HG02798 (cell line): Measurements from ENCODE around the gene SSBP1.
"Not testable (repeated sequence)": the region's sequence is repeated elsewhere in the genome, so short reads cannot be mapped to it uniquely, and the experiment has no call there.

Experiments
- ATAC-seq: cut with Tn5 transposase; IDR thresholded peaks from one replicate; pipeline ENCODE4 v1.9.1; 2021; ENCODE audit warnings: mild to moderate bottlenecking; ENCODE audit not compliant: unreplicated experiment, poor library complexity

SSBP1 gene

DNA sequence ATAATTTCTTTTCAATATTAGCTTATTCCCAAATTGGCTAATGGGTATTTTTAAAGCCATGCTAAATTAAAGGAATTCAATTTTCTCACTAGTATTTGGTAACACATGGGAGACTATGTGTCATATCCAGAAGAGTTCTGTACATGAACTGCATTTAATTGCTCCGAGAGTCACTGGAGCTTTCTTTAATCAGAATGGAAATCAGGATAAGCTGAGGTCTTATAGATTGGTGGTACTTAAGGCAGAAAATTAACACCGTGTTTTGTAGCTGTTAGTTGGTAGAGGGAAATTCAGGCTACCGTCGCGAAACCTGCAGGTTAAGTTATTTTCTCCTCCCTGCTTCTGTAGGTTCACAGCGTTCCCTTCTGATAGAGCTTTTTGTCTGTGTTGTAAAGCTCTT, 29.8 kb upstream of the SSBP1 start, which contains the start of gene WEE2:
Gene WEE2 (plus strand): TSS at position 3 of the 400 bp plus-strand sequence. CDS start 406 bp downstream, outside the sequence.
- no peak for ATAC-seq

DNA sequence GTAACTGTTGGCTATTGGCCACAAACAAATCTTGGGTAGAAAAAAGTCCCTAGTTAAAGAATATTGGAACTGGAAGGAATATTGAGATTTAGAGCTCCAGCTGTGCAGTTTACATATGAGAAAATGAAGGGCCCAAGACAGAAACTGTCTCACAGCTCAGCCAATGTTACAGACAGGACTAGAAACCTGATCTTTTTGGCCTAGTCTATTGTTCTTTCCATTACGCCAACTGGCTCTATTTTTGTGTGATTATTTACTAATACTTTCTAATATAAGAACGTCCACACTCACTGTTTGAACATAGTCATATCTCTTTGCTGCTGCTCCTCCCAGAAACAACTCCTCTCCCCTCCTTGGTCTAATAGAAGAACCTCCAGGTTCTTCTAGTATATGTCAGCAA, 28.8 kb upstream of the SSBP1 start:
- ATAC-seq: no peak

GRCh38 chr7:141709749-141710148, 28.4 kb upstream of the SSBP1 start:
- ATAC-seq: no peak

GRCh38 chr7:141710301-141710700, 27.9 kb upstream of the SSBP1 start:
- no peak for ATAC-seq

GRCh38 chr7:141712603-141713255, 25.4 kb upstream of the SSBP1 start:
- ATAC-seq: no peak

GRCh38 chr7:141713890-141714289, 24.3 kb upstream of the SSBP1 start:
- ATAC-seq: no peak

GRCh38 chr7:141714571-141714970, 23.6 kb upstream of the SSBP1 start:
- no peak for ATAC-seq

DNA sequence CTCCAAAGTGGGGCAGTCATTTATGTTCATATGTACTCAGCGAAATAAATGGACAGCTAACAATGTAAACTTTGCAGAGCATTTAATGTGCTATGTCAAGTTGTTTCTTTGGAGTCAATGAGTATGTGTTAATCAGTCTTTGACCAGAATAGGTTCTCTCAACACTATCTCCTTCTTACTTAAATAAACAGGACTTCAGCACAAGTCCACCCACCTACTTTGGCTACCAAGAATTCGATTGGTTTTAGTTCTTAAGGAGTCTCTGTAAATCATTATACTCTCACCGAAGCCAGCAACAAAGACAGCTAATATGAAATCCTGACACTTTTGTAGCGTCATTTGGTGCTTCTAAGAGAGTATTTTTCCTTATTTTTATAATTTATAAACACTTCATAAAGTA, 23.1 kb upstream of the SSBP1 start:
- ATAC-seq: no peak

DNA sequence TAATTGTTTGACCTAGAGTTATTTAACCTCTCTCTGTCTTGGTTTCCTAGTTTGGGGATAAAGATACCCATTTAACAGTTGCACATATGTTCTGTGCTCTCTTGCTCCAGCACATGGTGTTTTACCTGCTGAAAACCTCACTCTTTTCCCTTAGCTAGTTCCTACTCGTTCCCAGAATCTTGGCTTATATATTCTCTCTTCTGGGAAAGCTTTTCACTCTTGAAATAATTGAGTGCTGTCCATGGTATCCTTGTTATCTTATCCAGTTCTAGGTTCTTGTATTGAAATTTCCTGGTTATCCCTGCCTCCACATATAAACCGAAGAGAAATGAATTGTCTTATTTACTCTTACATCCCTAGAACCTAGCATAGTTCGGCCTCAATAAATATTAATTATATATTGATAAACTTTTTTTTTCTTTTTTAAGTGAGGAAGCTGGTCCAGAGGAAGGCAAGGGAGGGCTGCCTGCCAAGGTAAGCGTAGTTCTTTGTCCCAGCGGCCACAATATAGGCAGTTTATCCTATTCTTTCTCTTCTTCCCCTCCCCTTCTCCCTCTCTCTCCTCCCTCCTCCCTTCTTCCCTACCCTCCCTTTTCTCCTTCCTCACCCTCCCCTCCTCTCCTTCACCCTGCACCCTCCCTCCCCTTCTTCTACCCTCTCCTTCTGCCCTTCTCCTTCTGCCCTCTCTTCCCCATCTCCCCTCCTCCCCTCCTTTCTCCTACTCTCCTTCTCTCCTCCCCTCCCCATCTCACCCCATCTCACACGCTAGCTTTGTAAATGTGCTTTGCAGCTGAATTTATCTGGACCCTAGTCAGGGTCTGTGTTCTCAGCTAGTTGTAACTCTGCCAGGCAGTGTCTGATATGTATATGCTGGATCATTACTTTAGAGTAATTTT, 22.1 kb upstream of the SSBP1 start:
- ATAC-seq: no peak

DNA sequence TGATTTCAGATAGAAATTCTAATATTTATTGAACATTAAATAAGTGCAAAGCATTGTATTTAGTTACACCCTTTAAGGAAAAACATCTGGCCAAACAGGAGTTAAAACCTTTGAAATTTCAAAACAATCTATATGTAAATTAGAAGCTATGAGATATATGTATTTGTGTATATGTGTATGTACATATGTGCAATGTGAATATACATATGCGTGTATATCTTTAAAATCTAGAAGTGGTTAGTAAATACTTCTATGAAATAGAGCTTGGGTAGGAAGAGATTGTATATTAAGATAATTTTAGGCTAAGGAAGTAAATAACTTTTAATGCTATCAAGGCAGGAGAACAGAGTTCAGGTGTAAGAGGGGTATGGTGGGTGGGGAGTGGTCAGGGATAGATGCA, 20.7 kb upstream of the SSBP1 start:
- ATAC-seq: no peak

GRCh38 chr7:141722529-141722928, 15.6 kb upstream of the SSBP1 start:
- no peak for ATAC-seq

- no peak for ATAC-seq
These were observed 9.1 kb upstream of the SSBP1 start for GRCh38 chr7:141729020-141729419.

DNA sequence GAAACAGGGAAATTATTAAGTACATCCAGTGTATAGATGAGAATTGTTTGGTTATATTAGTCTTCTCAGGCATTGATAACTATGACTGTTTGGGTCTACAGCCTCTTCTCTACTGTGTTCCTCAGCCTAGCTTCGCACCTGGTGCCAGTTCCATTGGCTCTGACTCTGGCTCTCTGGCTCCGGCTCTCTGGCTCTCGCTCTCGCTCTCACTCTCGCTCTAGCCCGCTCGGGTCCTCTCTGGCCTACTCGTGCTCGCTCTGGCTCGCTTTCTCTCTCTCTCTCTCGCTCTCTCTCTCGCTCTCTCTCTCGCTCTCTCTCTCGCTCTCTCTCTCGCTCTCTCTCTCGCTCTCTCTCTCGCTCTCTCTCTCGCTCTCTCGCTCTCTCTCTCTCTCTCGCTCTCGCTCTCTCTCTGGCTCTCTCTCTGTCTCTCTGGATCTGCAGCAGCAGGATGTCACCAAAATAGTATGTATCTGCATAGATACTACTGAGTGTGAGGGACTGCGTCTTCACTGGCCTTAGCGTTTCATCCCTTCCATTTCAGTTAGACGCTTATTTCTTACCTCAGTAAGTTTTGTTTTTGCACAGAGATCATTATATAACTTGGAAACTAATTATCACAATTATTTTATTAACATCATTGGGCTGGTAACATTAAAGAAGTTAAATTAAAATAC, 6.5 kb upstream of the SSBP1 start:
- no peak for ATAC-seq

DNA sequence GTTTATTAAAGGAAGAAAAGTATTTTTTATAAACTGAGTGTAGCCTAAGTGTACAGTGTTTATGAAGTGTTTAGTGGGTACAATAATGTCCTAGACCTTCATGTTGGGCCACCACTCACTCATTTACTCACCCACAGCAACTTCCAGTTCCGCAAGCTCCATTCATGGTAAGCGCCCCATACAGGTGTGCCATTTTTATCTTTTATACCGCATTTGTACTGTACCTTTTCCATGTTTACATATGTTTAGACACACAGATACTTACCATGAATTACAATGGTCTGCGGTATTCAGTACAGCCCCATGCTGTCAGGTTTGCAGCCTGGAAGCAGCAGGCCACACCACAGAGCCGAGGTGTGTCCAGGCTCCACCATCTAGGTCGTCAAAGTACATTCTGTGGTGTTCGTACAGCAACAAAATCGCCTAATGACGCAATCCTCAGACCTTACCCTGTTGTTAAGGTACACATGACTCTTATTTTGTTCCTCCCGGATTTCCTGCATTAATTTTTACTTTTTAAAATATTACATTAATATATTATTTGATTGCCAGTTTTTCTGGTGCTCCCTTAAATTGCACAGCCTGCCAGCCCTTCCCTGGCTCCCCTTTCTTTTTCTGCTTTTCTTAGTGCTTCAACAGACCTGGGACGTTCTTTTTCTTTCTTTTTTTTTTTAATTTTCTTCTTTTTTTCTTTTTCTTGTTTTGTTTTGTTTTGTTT, 881 bp upstream of the SSBP1 start:
- no peak for ATAC-seq

DNA sequence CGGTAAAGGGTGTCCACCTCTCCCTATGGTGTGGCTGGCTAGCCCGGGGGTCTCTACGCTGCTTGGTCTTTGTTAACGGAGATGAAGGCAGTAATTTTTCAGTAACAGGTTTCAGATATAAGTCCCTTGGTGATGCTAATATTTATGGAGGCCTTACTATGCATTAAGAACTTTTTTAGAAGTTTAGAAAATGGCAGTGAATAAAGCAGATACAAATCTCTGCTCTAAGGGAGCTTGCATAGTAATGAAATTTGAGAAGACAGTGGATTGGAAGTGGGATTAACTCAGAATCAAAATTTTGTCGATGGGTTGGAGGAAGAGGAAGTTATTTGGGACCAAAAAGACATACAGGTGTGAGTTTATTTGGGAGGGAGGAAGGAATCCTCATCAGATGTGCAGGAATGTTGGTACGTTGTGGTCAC, 445 bp downstream of the SSBP1 start:
- no peak for ATAC-seq

DNA sequence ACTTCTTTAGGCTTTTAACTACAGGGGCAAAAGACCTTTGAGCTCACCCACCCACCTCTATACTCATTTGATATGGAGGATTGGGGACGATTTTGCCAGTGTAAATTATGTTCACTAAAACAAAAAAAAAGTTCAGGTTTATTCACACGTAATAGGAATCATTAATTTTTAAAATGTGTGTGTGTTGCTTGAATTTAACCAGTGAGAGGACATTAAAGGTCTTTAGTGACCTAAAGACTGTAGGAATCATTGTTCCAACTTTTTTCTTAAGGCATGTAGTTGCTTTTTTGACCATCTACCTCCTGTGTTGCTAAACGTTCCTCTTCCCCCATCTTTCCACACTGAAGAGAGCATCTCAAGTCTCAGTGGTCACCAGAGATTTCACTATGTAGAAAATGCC, 1.1 kb downstream of the SSBP1 start:
- no peak for ATAC-seq

- no peak for ATAC-seq
These were observed 4.1 kb downstream of the SSBP1 start for GRCh38 chr7:141742229-141742628.

DNA sequence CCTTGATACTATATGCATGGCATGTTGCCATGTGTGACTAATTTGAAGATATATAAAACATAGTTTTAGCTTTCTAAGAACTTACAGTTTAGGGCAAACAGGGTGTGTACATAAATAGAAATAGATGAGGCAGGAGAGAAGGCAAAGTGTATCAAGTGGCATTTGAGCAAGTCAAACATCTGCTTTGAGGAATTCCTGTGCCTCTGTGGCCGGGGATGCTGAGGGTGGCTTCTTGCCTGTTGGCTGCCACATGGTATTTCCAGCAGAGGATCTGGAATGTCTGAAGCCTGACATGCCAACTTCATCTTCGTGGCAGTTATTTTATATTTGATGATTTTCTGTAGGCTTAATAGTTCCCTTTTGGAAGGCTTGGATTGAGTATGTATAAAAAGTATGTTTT, 6.0 kb downstream of the SSBP1 start:
- no peak for ATAC-seq

GRCh38 chr7:141748396-141748795, 10.2 kb downstream of the SSBP1 start:
- no peak for ATAC-seq

GRCh38 chr7:141751904-141752303, 13.7 kb downstream of the SSBP1 start:
- ATAC-seq: not testable (repeated sequence)
